Endothelial cell of umbilical vein (primary cell): ENCODE measurements around the gene POGK. TPM values are rescaled to one million over a fixed set of nuclear protein-coding genes. Genes with fewer than 3 reads are reported as not detected.
A peak's percentile ranks its signal among the peaks of the same experiment; 100 is the strongest.

Source experiments
- BruUV-seq: library from RNA; stranded (reverse); fragments of 400-500 nt; replicated peaks from 2 replicates; lab custom pipeline; 2021; lab: Mats Ljungman, UMichigan
- CTCF ChIA-PET: fragments of 300-600, 350-600 bp; sonication (Branson Sonifier 250); formaldehyde crosslinking; loops from one replicate; lab custom pipeline; 2021; ENCODE audit warnings: antibody characterized with exemption, inconsistent platforms; lab: Charles Lee
- POLR2A ChIA-PET: fragments of 300-600, 350-600 bp; sonication (Branson Sonifier 250); formaldehyde crosslinking; loops from one replicate; lab custom pipeline; 2021; ENCODE audit warnings: antibody characterized with exemption, inconsistent platforms; lab: Charles Lee
- DNase-seq: peaks from one replicate; pipeline ENCODE4 v3.0.0-alpha.2; 2011; ENCODE audit warnings: low read depth, low spot score
- FAIRE-seq: peaks from 2 replicates; lab custom pipeline; 2011; peaks lifted over from hg19 to GRCh38; lab: Jason Lieb, UNC
- H2AFZ ChIP-seq: 2 replicates; pipeline ENCODE4 v1.6.0; 2012; ENCODE audit warnings: low read depth, low read length, control low read depth, inconsistent platforms
- H3K27ac ChIP-seq: 2 replicates; pipeline ENCODE4 v1.5.1; 2011; ENCODE audit warnings: low read depth, mild to moderate bottlenecking, control low read depth, low read length, moderate library complexity; ENCODE audit not compliant: insufficient read depth
- H3K27me3 ChIP-seq, 2 experiments: 2 replicates each; pipeline versions ENCODE4 v1.6.0 to v1.6.1; 2011; ENCODE audit warnings: low read length in 2 of 2, mixed read lengths in 1 of 2; ENCODE audit not compliant: control insufficient read depth in 2 of 2, insufficient read depth in 2 of 2
- H3K36me3 ChIP-seq, 2 experiments: 2 replicates in 1 of 2; 3 replicates in 1 of 2; pipeline ENCODE4 v1.5.1; 2011; ENCODE audit warnings: low read length in 2 of 2, mild to moderate bottlenecking in 1 of 2, moderate library complexity in 1 of 2; ENCODE audit not compliant: control insufficient read depth in 2 of 2, insufficient read depth in 2 of 2; ENCODE audit errors: extremely low read depth in 1 of 2
- H3K4me1 ChIP-seq: 3 replicates; pipeline ENCODE4 v1.5.1; 2011; ENCODE audit warnings: mild to moderate bottlenecking, low read length; ENCODE audit not compliant: control insufficient read depth, insufficient read depth; ENCODE audit errors: extremely low read depth
- H3K4me2 ChIP-seq: 2 replicates; pipeline ENCODE4 v1.6.1; 2011; ENCODE audit warnings: low read length, control low read depth, mixed read lengths; ENCODE audit not compliant: insufficient read depth
- H3K4me3 ChIP-seq, 3 experiments: fragments of 200-600 bp in 1 of 3; sonication (generic), shearing (Covaris generic) in 1 of 3; replicated peaks in 1 of 3; 2 replicates each; pipeline ENCODE4 v1.5.1; 2011 to 2016; ENCODE audit warnings: control low read depth in 3 of 3, low read length in 3 of 3, mild to moderate bottlenecking in 2 of 3, inconsistent platforms in 1 of 3, low read depth in 1 of 3, moderate library complexity in 1 of 3; ENCODE audit not compliant: insufficient read depth in 1 of 3
- H3K79me2 ChIP-seq: 2 replicates; pipeline ENCODE4 v1.6.0; 2012; ENCODE audit warnings: low read length, inconsistent platforms; ENCODE audit not compliant: control insufficient read depth, insufficient read depth
- H3K9ac ChIP-seq: replicated peaks from 2 replicates; pipeline ENCODE3; 2011; ENCODE audit warnings: low read length, control low read depth; ENCODE audit not compliant: insufficient read depth; ENCODE audit errors: extremely low read depth
- H3K9me1 ChIP-seq: replicated peaks from 3 replicates; pipeline ENCODE4 v1.6.0; 2011; ENCODE audit warnings: mild to moderate bottlenecking, low read length; ENCODE audit not compliant: control insufficient read depth, insufficient read depth; ENCODE audit errors: extremely low read depth
- H3K9me3 ChIP-seq: replicated peaks from 2 replicates; pipeline ENCODE4 v1.5.1; 2012; ENCODE audit warnings: low read length, inconsistent platforms; ENCODE audit not compliant: control insufficient read depth, insufficient read depth
- H4K20me1 ChIP-seq: replicated peaks from 2 replicates; pipeline ENCODE3; 2011; ENCODE audit warnings: mild to moderate bottlenecking, low read length; ENCODE audit not compliant: control insufficient read depth, insufficient read depth; ENCODE audit errors: extremely low read depth
- CTCF ChIP-seq, 2 donors: IDR thresholded peaks; 1 replicate in 1 of 2; 2 replicates in 1 of 2; pipeline ENCODE4 v1.5.1; 2011; ENCODE audit warnings: low read length in 2 of 2, mild to moderate bottlenecking in 2 of 2, moderate library complexity in 2 of 2, control low read depth in 1 of 2, inconsistent platforms in 1 of 2, low read depth in 1 of 2; ENCODE audit not compliant: insufficient read depth in 1 of 2; ENCODE audit errors: extremely low read depth in 1 of 2
- EZH2 ChIP-seq: IDR thresholded peaks from 2 replicates; pipeline ENCODE4 v1.6.1; 2012; ENCODE audit warnings: borderline replicate concordance, low read depth, mild to moderate bottlenecking, moderate library complexity, low read length, inconsistent platforms; ENCODE audit not compliant: severe bottlenecking
- GATA2 ChIP-seq: IDR thresholded peaks from 2 replicates; pipeline ENCODE4 v1.7.0; 2011; ENCODE audit warnings: low read depth, mild to moderate bottlenecking, moderate library complexity, mixed read lengths, low read length; ENCODE audit not compliant: insufficient read length, insufficient read depth
- MAX ChIP-seq: IDR thresholded peaks from 2 replicates; pipeline ENCODE4 v1.6.1; 2011; ENCODE audit not compliant: insufficient read depth, insufficient read length
- MYC ChIP-seq: IDR thresholded peaks from one replicate; pipeline ENCODE4 v1.6.1; 2011; ENCODE audit warnings: mild to moderate bottlenecking, low read depth, low read length
- POLR2AphosphoS5 ChIP-seq: IDR thresholded peaks from 2 replicates; pipeline ENCODE4 v1.6.1; 2012; ENCODE audit warnings: low read depth, mild to moderate bottlenecking, control low read depth, low read length, moderate library complexity; ENCODE audit not compliant: insufficient read depth
- dilution Hi-C: fragments of 300-500 bp; cut with MboI; formaldehyde crosslinking; loops from one replicate; pipeline ENCODE4 v1.15.0; 2019; ENCODE audit warnings: low sequenced_read_pairs; ENCODE audit not compliant: extremely low pct_ligation_motif_present
- intact Hi-C: fragments of 100-400 bp; cut with micrococcal nuclease; formaldehyde crosslinking; loops from one replicate; pipeline ENCODE4 v1.10.0; 2022
- polyA plus RNA-seq, 4 experiments: library from polyadenylated mRNA; depleted of rRNA in 3 of 4; stranded (reverse) in 3 of 4; unstranded in 1 of 4; fragments of >200 nt; gene quantifications; 2 replicates each; pipeline versions ENCODE4 v1.2.1 to v1.2.3, GENCODE V29; 2011 to 2012; ENCODE audit warnings: missing spikeins in 1 of 4
- total RNA-seq: library from RNA; stranded (reverse); gene quantifications from 2 replicates; pipeline ENCODE4 v1.2.3, GENCODE V29; 2021

The POGK gene
- total and polyA plus RNA-seq, 2 donors (not counting 3 experiments of a cell fraction or from before 2014, with no cell fraction given): 12.5 to 31.8 TPM

GRCh38 chr1:166882893-166883292, 43.6 kb downstream of the POGK start:
- TF ChIP-seq MYC (no peak), MAX (no peak), GATA2 (no peak), POLR2AphosphoS5 (no peak)
- no peaks in the 10 kb centered on the region for H3K79me2 ChIP-seq
- H3K9me1 ChIP-seq: no peaks in the 10 kb centered on the region
- ChIA-PET POLR2A (no interaction called here), CTCF (interaction anchor here (0.8 to 5.2 kb wide), 6 partner anchors 24 to 658 kb away, joined by 3 to 48 read pairs (median 4); no protein-coding TSS in a partner anchor)
- no peak overlapping the region for H2AFZ ChIP-seq
- no peaks in the 10 kb centered on the region for H3K4me1 ChIP-seq
- no peak overlapping the region for H3K4me3 ChIP-seq
- no TSS peak for BruUV-seq
- H3K27ac ChIP-seq: no peak overlapping the region
- no peak for DNase-seq
- dilution Hi-C loops (no loop called here), intact Hi-C loops (no loop called here)
- no peaks in the 10 kb centered on the region for H3K36me3 ChIP-seq
- H4K20me1 ChIP-seq: no peaks in the 10 kb centered on the region
- no peaks in the 10 kb centered on the region for H3K9me3 ChIP-seq
- FAIRE-seq: no peak
- no peak overlapping the region for H3K9ac ChIP-seq
- H3K27me3 ChIP-seq: peaks cover 19 to 25% of the 10 kb centered on the region in 2 experiments
- H3K4me2 ChIP-seq: no peak overlapping the region

GRCh38 chr1:166884040-166884642, 44.9 kb downstream of the POGK start:
- TF ChIP-seq EZH2 (peak; percentile 27), CTCF (IDR thresholded peaks at IDR 0.05; ENCODE audit: extremely low read depth in 1 of 2, insufficient read depth in 1 of 2, low read depth in 1 of 2, low read length in 2 of 2) (peak; percentile 34 to 60), POLR2AphosphoS5 (no peak)
- BruUV-seq: no TSS peak
- intact Hi-C loops: loop anchor here (1.0 kb wide), 2 partner anchors 26 to 175 kb away; no protein-coding TSS in a partner anchor
- no peaks in the 10 kb centered on the region for H3K4me1 ChIP-seq
- no peak overlapping the region for H3K4me3 ChIP-seq
- H3K36me3 ChIP-seq: no peaks in the 10 kb centered on the region
- no peaks in the 10 kb centered on the region for H4K20me1 ChIP-seq
- no peaks in the 10 kb centered on the region for H3K79me2 ChIP-seq
- FAIRE-seq (no peak), DNase-seq (peak; percentile 4)
- H3K9me3 ChIP-seq: no peaks in the 10 kb centered on the region
- H3K27ac ChIP-seq: no peak overlapping the region
- no peak overlapping the region for H2AFZ ChIP-seq
- ChIA-PET CTCF (interaction anchor here (1.1 to 5.2 kb wide), 4 partner anchors 26 to 656 kb away, joined by 3 to 48 read pairs (median 8); no protein-coding TSS in a partner anchor), POLR2A (no interaction called here)
- H3K9me1 ChIP-seq: no peaks in the 10 kb centered on the region
- H3K9ac ChIP-seq: no peak overlapping the region
- H3K4me2 ChIP-seq: no peak overlapping the region
- H3K27me3 ChIP-seq: peaks cover 19 to 25% of the 10 kb centered on the region in 2 experiments
- dilution Hi-C loops: no loop called here
